ENCODE results near the gene ASB2. TPM values are rescaled to one million over a fixed set of nuclear protein-coding genes. Genes with fewer than 3 reads are reported as not detected.

The ASB2 gene
- polyA plus RNA-seq, 1 donor (not counting 4 experiments of a cell fraction or from before 2014, with no cell fraction given), result 0.56 TPM

- H2AFZ ChIP-seq (ENCODE audit: control insufficient read depth, low read length), result no peak overlapping the region
Observed at GRCh38 chr14:93962701-93963601, 13.4 kb downstream of the ASB2 start.

DNA sequence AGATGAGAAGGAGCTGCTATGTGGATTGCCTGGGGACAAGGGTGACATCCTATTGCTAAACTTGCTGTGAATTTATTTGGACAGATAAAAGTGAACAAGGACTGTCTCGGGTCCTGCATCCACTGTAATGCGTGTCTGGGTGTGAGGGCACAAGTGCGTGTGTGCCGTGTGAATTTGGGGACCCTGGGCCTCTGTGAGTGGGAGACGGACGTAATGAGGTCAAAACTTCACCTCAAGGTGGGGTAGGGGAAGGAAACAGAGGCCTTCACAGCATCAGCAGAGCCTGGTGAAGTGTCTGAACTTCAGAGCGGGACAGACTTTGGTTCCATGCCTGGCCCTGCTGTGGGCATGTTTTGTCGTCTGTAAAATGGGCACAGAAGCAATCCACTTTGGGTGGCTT lies 14.8 kb downstream of the ASB2 start:
- TF ChIP-seq EZH2 (IDR thresholded peaks at IDR 0.05; ENCODE audit: low read length) (no peak), CTCF (optimal IDR thresholded peaks at IDR 0.05 in 1 of 3, IDR thresholded peaks at IDR 0.05 in 1 of 3, conservative IDR thresholded peaks at IDR 0.05 in 1 of 3; ENCODE audit: extremely low read depth in 1 of 3, insufficient read depth in 2 of 3, low read length in 3 of 3) (no peak)
- Histone ChIP-seq H3K79me2 (ENCODE audit: control insufficient read depth, insufficient read depth, low read length) (no peaks in the 10 kb centered on the region), H4K20me1 (ENCODE audit: control insufficient read depth, extremely low read depth, insufficient read depth, low read length) (no peaks in the 10 kb centered on the region), H3K4me1 (ENCODE audit: control insufficient read depth, extremely low read depth, insufficient read depth, low read length) (peaks cover 26% of the 10 kb centered on the region), H3K4me3 (ENCODE audit: control insufficient read depth in 2 of 3, extremely low read depth in 1 of 3, insufficient read depth in 2 of 3, low read depth in 1 of 3, low read length in 3 of 3) (no peak overlapping the region), H3K27me3 (ENCODE audit: control insufficient read depth, extremely low read depth, insufficient read depth, low read length) (no peaks in the 10 kb centered on the region), H3K36me3 (ENCODE audit: control insufficient read depth in 2 of 2, extremely low read depth in 1 of 2, insufficient read depth in 2 of 2, low read length in 2 of 2) (no peaks in the 10 kb centered on the region), H3K9ac (ENCODE audit: control insufficient read depth, extremely low read depth, insufficient read depth, low read length) (no peak overlapping the region), H3K9me3 (ENCODE audit: control insufficient read depth, low read depth, low read length) (no peaks in the 10 kb centered on the region), H3K9me1 (ENCODE audit: control insufficient read depth, extremely low read depth, insufficient read depth, low read length) (no peaks in the 10 kb centered on the region), H3K27ac (ENCODE audit: control insufficient read depth, insufficient read depth, low read length) (no peak overlapping the region), H3K4me2 (ENCODE audit: control insufficient read depth, extremely low read depth, insufficient read depth, low read depth, low read length) (no peak overlapping the region), H2AFZ (ENCODE audit: control insufficient read depth, low read length) (no peak overlapping the region)
- DNase-seq (ENCODE audit: low read depth, low spot score) (no peak), FAIRE-seq (no peak)
- dilution Hi-C loops (cut with MboI; ENCODE audit: extremely low pct_ligation_motif_present, low sequenced_read_pairs), result no loop called here

More at GRCh38 chr14:93962701-93963601, 13.4 kb downstream of the ASB2 start:
- FAIRE-seq (no peak), DNase-seq (ENCODE audit: low read depth, low spot score) (no peak)
- Histone ChIP-seq H3K4me3 (ENCODE audit: control insufficient read depth in 2 of 3, extremely low read depth in 1 of 3, insufficient read depth in 2 of 3, low read depth in 1 of 3, low read length in 3 of 3) (no peak overlapping the region), H3K9me3 (ENCODE audit: control insufficient read depth, low read depth, low read length) (no peaks in the 10 kb centered on the region), H3K27me3 (ENCODE audit: control insufficient read depth, extremely low read depth, insufficient read depth, low read length) (no peaks in the 10 kb centered on the region), H3K79me2 (ENCODE audit: control insufficient read depth, insufficient read depth, low read length) (no peaks in the 10 kb centered on the region), H4K20me1 (ENCODE audit: control insufficient read depth, extremely low read depth, insufficient read depth, low read length) (no peaks in the 10 kb centered on the region), H3K9ac (ENCODE audit: control insufficient read depth, extremely low read depth, insufficient read depth, low read length) (no peak overlapping the region), H3K4me1 (ENCODE audit: control insufficient read depth, extremely low read depth, insufficient read depth, low read length) (peaks cover 26% of the 10 kb centered on the region), H3K4me2 (ENCODE audit: control insufficient read depth, extremely low read depth, insufficient read depth, low read depth, low read length) (no peak overlapping the region), H3K36me3 (ENCODE audit: control insufficient read depth in 2 of 2, extremely low read depth in 1 of 2, insufficient read depth in 2 of 2, low read length in 2 of 2) (no peaks in the 10 kb centered on the region), H3K27ac (ENCODE audit: control insufficient read depth, insufficient read depth, low read length) (no peak overlapping the region), H3K9me1 (ENCODE audit: control insufficient read depth, extremely low read depth, insufficient read depth, low read length) (no peaks in the 10 kb centered on the region)
- dilution Hi-C loops (cut with MboI; ENCODE audit: extremely low pct_ligation_motif_present, low sequenced_read_pairs), result no loop called here
- no peak for TF ChIP-seq CTCF (optimal IDR thresholded peaks at IDR 0.05 in 1 of 3, IDR thresholded peaks at IDR 0.05 in 1 of 3, conservative IDR thresholded peaks at IDR 0.05 in 1 of 3; ENCODE audit: extremely low read depth in 1 of 3, insufficient read depth in 2 of 3, low read length in 3 of 3)
- TF ChIP-seq EZH2 (IDR thresholded peaks at IDR 0.05; ENCODE audit: low read length), result no peak

Data from keratinocyte (primary cell).